HG02759 (cell line): Measurements from ENCODE around the gene CYP26A1.

Source experiments
- ATAC-seq: cut with Tn5 transposase; IDR thresholded peaks from one replicate; pipeline ENCODE4 v1.9.1; 2021; ENCODE audit warnings: mild to moderate bottlenecking, moderate library complexity; ENCODE audit not compliant: unreplicated experiment

CYP26A1 gene

DNA sequence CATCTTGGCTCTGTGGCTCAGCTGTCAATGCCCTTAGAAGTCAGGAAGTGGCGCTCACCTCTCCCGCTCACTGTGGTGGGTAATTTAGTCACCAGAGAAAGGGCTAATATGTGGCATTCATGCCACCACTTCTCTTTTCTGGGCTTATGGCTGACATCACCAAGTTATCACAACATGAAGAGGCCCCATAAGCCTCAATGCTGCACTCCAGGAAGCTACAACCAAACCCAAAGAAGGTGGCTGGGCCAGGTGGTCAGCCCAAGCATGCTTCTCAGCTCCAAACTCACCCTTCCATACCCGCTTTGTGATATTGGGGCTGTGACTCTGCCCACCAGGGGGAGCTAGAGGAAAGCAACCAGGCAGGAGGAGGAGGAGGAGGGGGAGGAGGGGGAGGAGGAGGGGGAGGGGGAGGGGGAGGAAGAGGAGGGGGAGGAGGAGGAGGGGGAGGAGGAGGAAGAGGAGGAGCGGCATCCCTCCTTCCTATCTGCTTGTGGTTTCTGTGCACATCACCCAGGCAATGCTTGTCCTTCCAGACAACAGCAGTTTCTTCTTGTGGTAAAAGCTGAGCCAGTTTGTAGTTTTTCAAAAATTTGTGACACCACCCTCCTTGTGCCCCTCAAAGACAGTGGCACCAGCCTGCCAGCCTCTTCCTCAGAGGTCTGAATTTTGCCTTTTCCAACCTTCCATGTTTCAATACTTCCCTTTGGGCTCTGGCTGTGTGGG, 42.1 kb downstream of the CYP26A1 start:
- peak; percentile 65 for ATAC-seq

DNA sequence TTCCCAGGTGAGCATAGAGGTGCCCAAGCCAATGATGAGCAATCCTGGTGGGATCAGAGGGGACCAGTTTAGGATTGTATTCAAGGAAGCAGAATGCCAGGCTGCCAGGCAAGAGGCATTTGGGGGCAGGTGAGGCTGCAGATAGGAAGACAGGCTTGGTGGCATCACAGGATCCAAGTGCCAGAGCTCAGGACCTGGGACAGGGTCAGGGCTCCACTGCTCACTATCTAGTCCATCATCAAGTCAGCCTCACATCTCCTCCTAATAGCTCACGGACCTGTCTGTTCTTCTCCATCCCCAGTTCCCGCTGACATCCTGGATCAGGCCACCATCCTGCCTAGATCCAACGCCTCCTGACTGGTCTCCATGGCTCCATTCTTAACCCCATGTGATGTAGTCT, 47.6 kb downstream of the CYP26A1 start:
- no peak for ATAC-seq

DNA sequence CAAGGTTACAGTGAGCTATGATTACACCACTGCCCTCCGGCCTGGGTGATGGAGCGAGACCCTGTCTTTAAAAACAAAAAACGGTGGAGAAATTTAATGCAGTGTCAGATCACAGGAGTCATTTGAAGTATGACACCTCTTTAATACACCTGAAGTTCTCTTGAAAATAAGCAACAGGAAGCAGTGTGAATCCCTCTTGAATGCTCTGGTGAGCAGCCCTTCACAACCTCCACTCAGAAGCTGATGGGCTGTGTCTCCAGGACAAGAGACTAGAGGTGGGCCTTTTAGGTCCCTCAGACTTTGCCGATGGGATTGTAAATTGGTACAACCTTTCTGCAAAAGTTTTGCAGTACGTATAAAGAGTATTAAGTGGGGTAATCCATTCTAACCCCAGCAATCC, 50.1 kb downstream of the CYP26A1 start:
- ATAC-seq: no peak

DNA sequence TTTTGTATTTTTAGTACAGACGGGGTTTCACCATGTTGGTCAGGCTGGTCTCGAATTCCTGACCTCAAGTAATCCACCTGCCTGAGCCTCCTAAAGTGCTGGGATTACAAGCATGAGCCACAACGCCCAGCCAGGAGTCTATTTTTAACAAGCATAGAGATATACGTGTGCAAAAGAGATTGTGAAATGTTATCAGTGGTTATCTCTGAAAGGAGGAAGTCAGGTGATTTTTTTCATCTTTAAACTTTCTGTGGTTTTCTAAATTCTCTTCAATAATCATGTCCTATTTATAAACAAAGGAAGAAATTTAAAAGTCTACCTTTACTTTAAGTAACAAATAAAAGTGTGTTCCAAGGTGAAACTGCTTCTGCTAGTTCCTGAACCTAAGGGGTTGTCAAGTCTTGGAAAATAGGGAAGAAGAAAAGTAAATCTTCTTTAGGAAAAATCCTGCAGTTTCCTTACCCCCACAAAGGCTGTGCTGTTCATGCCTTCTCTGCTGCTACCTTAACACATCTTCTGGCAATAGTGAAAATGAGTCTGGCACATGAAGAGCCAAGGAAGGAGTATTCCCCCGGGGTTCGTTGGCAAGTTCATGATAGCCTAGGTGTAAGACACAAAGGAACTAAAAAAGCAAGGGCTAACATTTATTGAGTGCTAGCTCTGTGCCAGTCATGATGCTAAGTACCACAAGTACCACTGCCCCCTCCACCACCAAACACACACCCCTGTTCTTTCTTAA, 51.1 kb downstream of the CYP26A1 start:
- ATAC-seq: peak; percentile 76

DNA sequence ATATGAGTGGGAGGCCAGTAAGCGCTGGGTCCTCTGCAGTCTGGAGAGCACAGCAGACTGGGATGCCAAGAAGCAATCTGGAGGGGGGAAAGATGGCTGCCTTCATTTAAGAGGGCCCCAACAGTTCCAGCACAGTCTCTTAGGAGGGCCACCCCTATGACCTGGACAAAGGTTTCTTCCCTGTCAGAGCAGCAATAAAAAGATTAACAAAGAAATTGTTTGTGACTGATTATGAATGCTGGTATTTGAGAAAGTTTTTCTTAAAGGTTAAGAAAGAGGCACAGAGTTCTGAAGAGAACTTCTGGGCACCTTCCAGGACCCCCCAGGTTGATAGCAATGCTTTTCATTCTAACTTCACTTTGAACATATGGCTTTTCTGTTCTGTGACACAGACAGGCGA, 52.3 kb downstream of the CYP26A1 start:
- no peak for ATAC-seq

DNA sequence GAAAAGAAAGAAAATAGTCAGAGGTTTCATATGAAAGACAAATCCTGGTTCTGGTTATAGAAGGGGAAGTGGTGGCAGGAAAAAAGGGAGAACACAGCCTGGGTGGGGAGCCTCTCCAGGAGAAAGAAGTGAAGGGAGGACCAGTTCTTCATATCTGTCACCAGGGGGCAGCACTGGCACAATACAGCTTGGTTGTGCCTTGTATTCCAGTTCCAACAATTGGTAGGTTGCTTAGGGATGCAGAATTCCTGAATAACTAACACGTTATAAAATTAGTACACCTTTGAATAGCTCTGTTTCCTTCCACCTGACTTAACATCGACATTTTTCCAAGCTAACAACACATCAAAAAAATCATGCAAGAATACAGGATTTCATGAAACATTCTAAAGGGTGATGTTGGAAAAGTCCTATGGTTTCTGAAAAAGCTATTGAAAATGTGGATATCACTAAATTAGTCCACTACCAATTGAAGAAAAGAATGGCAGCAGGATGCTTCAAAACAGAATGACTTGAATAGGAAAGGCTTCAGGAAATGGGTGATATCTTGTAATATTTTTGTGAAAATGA, 52.9 kb downstream of the CYP26A1 start:
- ATAC-seq: no peak
